Mammary epithelial cell (primary cell): ENCODE results near the gene PHKA2.

Experiments used
- CTCF ChIP-seq, 2 donors: IDR thresholded peaks in 1 of 2; conservative IDR thresholded peaks in 1 of 2; 2 replicates each; pipeline ENCODE4 v1.5.1; 2011 to 2012; ENCODE audit warnings: inconsistent platforms in 2 of 2, low read length in 2 of 2, mild to moderate bottlenecking in 2 of 2, control low read depth in 1 of 2, low read depth in 1 of 2; ENCODE audit not compliant: insufficient read depth in 1 of 2; ENCODE audit errors: extremely low read depth in 1 of 2
- EZH2 ChIP-seq: IDR thresholded peaks from 2 replicates; pipeline ENCODE4 v1.6.1; 2012; ENCODE audit warnings: low read length, inconsistent platforms, borderline replicate concordance

- TF ChIP-seq CTCF (conservative IDR thresholded peaks at IDR 0.05 in 1 of 2, IDR thresholded peaks at IDR 0.05 in 1 of 2; ENCODE audit: extremely low read depth in 1 of 2, insufficient read depth in 1 of 2, low read depth in 1 of 2, low read length in 2 of 2) (no peak), EZH2 (no peak)
Observed at GRCh38 chrX:18946157-18946556, 37.8 kb downstream of the PHKA2 start.
